HG03196 (cell line): ENCODE measurements around the gene ZNF844.
"Not testable (repeated sequence)": the region's sequence is repeated elsewhere in the genome, so short reads cannot be mapped to it uniquely, and the experiment has no call there.

Experiments
- ATAC-seq: cut with Tn5 transposase; IDR thresholded peaks from one replicate; pipeline ENCODE4 v1.9.1; 2021; ENCODE audit not compliant: unreplicated experiment

Gene ZNF844

GRCh38 chr19:12092065-12092867 is 27.7 kb downstream of the ZNF844 start:
- ATAC-seq = no peak

DNA sequence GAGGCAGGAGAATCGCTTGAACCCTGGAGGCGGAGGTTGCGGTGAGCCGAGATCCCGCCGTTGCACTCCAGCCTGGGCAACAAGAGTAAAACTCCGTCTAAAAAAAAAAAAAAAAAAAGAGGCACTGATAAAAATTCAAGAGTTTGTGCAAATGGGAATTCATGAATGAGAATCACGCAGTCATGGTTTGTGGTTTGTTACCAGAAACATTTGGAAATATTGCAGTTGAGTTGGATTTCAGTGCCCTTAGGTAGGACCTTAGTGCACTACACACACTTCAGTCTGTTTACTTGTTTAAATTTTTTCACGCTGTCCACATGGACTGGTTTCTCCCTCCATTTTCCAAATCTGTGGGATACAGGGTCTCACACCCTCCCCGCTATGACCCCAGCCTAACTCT is 28.4 kb downstream of the ZNF844 start:
- ATAC-seq = no peak

GRCh38 chr19:12093777-12094176 is 29.2 kb downstream of the ZNF844 start:
- no peak for ATAC-seq

- no peak for ATAC-seq
These were observed 30.7 kb downstream of the ZNF844 start for GRCh38 chr19:12095111-12095790.

DNA sequence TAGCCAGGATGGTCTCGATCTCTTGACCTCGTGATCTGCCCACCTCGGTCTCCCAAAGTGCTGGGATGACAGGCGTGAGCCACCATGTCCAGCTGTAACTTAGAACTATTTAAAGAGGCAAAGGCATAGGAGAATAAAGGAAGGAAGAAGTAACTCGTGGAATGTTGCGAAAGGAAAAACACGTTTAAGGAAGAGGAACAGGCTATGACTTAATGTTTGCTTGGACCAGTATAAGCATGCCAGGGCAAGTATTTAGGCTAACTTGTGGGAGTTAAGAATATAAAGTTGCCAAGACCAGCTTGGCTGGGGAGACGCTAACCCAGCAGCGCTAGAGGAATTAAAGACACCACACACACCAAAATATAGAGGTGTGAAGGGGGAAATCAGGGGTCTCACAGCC is 33.5 kb downstream of the ZNF844 start:
- no peak for ATAC-seq

DNA sequence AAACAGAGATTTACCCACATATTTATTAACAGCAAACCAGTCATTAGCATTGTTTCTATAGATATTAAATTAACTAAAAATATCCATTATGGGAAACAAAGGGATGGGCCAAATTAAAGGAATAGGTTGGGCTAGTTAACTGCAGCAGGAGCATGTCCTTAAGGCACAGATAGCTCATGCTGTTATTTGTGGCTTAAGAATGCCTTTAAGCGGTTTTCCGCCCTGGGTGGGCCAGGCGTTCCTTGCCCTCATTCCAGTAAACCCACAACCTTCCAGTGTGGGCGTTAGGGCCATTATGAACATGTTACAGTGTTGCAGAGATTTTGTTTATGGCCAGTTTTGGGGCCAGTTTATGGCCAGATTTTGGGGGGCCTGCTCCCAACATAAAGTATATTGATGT is 39.4 kb downstream of the ZNF844 start:
- ATAC-seq = not testable (repeated sequence)

DNA sequence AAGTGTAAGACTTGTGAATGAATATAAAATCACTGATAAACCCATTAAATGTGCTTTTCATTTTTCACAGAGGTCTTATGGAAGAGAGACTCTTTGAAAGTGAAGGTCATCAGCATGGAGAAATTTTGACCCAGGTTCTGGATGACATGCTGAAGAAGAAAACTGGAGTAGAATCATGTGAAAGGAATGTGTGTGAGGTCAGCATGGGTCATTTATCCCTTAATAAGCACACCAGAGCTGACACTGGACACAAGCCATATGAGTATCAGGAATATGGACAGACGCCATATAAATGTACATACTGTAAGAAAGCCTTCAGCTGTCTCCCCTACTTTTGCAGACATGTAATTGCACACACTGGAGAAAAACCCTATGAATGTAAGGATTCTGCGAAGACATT is 46.6 kb downstream of the ZNF844 start:
- no peak for ATAC-seq

- ATAC-seq = no peak
These were observed 47.6 kb downstream of the ZNF844 start for GRCh38 chr19:12111943-12112637.

GRCh38 chr19:12112701-12113100 is 48.2 kb downstream of the ZNF844 start:
- ATAC-seq = no peak

DNA sequence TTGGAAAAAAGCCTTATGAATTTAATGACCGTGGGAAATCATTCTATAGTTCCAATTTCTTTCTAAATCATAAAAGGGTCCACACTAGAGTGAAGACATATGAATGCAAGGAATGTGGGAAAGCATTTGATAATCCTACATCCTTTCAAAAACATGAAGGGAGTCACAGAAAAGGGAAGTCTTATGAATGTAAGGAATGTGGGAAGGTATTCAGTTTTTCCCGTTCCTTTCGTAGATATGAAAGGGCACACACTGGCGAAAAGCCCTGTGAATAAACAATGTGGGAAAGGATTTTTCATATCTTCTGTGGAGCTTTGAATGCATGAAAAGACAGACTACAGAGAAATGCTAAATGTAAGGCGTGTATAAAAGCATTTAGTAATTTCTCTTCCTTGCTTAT is 48.6 kb downstream of the ZNF844 start:
- no peak for ATAC-seq

DNA sequence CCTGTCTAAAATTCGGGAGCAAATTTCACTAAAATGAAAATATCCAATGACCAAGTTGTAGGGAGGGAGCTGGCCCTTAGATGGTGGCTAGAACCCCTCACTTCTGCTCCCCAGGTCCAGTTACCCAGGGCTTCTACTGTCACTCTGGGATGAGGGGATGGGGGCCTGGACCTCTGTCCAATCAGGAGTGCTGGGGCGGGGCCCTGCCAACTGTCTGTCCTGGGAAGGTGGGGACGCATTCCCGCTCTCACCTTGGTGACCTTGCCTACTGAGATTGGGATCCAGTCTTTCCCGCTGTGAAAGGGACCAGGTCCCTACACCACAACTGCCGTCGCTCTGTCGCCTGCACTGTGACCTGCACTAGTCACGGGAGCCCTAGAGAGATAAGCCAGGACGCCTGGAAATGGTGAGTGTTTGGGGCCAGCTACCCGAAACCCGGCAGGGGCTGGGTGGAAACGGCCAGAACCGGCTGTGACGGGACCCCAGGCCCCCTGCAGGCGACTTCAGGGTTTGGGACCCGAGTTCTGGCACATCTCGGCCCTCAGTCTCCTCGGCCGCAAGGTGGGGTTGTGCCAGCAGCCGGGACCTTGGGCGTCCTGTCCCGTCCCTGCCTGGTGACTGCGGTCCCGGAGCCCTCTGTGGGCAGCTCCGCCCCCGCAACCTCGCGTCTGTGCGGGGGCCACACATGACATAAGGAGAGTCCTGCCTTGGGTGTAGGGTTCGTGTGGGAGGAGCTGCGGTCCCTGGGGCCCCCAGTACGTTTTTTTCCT is 52.9 kb downstream of the ZNF844 start:
- no peak for ATAC-seq

DNA sequence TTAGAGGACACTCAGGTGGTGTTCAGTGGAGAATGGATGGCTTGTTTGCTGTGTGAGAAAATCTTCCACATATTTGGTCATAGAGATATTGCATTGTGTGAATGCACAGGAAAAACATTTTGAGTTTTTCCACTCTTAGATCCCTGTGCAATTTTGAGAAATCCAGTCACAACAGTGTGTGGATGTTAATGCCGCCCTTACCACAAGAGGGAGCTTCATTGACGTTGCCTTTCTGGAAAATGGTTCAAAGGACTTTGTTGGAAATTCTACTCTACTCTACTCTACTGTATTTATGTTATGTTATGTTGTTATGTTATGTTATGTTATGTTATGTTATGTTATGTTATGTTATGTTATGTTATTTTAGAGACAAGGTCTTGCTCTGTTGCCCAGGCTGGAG is 62.2 kb downstream of the ZNF844 start:
- no peak for ATAC-seq
